GM19239 (cell line): Measurements from ENCODE around the gene KLHL20.
"Not testable (repeated sequence)": the region's sequence is repeated elsewhere in the genome, so short reads cannot be mapped to it uniquely, and the experiment has no call there.

Experiments
- DNase-seq: peaks from one replicate; pipeline ENCODE4 v3.0.0; 2011; ENCODE audit warnings: low spot score; ENCODE audit not compliant: insufficient read length
- FAIRE-seq: peaks from 2 replicates; lab custom pipeline; 2011; peaks lifted over from hg19 to GRCh38; lab: Jason Lieb, UNC

The KLHL20 gene, protein sequence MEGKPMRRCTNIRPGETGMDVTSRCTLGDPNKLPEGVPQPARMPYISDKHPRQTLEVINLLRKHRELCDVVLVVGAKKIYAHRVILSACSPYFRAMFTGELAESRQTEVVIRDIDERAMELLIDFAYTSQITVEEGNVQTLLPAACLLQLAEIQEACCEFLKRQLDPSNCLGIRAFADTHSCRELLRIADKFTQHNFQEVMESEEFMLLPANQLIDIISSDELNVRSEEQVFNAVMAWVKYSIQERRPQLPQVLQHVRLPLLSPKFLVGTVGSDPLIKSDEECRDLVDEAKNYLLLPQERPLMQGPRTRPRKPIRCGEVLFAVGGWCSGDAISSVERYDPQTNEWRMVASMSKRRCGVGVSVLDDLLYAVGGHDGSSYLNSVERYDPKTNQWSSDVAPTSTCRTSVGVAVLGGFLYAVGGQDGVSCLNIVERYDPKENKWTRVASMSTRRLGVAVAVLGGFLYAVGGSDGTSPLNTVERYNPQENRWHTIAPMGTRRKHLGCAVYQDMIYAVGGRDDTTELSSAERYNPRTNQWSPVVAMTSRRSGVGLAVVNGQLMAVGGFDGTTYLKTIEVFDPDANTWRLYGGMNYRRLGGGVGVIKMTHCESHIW

DNA sequence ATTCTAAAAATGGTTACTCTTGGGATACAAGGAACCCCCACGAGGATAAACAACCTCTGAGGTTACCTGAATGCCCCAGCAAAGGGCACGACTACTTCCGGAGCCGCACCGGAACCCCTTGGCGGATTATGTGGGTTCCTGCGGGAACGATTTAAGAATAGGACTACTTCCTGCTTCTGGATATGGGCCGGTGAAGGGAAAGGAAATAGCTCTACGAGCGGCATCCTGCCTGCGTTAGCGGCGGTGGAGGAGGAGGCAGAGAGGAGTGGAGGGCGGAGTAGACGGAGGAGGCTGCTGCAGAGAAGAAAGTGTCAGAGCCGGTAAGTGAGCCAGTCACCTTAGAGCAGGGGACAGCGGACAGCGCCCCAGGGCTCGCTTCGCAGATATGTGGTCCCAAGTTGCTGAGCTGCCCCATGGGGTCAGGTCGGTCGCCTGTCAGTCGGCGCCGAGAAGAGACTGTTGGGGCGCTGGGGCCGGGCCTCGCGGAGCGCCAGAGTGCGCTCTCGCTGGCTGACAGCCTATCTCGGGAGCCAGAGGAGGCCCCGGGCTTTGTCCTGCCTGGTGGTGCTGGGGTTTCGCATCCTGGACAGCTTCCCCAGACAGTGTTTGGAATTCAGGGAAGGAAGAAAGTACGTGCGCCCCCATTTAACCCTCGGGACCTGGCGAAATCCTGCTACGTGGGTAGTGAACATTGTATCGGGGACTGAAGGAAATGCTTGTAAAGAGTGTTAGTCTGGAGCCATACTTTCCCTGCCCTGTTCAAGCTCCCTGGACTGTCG, at the start of gene KLHL20:
KLHL20 (plus strand) TSS at position 223 of the 779 bp plus-strand sequence. CDS start 1,063 bp downstream, outside the sequence.
- DNase-seq: peak; percentile 64
- FAIRE-seq: peak; percentile 99

DNA sequence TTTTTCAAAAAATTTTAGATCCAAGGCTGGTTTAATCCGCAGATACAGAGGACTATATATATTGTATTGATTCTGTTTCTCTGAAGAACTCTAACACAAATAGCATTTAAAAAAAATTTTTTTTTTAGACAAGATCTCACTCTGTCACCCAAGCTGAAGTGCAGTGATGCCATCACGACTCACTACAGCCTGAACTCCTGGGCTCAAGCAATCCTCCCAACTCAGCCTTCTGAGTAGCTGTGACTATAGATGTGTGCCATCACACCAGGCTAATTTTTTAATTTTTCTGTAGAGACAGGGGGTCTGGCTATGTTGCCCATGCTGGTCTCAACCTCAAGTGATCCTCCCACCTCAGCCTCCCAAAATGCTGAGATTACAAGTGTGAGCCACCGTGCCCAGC, 48.1 kb upstream of the KLHL20 start:
- no peak for FAIRE-seq
- DNase-seq: no peak

DNA sequence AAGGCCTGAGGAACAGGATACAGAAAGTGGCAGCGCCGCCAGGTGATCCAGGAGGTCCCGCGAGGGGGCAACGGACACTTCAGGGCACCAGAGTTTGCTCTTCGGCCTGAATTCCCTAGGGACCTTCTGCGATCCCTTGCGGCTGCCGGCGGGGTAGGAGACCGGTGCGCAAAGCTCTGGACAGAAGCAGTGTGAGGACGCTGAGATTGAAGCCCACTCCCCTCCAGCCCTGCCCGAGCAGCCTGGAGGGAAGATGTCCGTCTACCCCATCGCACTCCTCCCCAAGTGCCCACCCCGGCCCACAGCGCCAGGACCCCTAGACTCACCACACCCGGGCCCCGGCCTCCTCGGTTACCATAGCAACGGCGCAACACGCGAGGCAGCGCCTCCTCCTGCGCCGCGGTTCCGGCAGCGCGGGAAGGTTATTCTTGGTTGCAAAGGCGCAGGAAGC, 45.3 kb upstream of the KLHL20 start, which contains the start of gene ANKRD45:
ANKRD45 (minus strand) TSS at position 361 of the 451 bp plus-strand sequence. CDS start 10,433 bp downstream, outside the sequence.
- FAIRE-seq (no peak), DNase-seq (no peak)

GRCh38 chr1:173674496-173674895, 40.3 kb upstream of the KLHL20 start:
- not testable (repeated sequence) for DNase-seq, FAIRE-seq

GRCh38 chr1:173680152-173680551, 34.6 kb upstream of the KLHL20 start:
- not testable (repeated sequence) for FAIRE-seq, DNase-seq

- DNase-seq (no peak), FAIRE-seq (no peak)
Observed at GRCh38 chr1:173682184-173682583, 32.6 kb upstream of the KLHL20 start.

DNA sequence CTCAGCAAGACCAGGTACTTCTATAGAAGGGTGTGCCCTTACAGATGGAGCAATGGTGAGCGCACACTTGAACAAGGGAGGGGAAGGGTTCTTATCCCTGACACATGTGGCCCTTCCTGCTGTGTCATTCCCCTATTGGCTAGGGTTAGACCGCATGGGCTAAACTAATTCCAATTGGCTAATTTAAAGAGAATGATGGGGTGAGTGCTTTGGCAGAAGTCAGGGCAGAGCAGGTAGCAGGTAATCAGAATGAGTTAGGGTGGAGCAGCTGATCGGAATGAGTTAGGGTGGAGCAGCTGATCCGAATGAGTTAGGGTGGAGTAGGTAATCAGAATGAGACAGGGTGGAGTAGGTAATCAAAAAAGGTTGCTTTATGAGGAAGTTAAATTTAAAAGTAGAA, 30.9 kb upstream of the KLHL20 start:
- not testable (repeated sequence) for DNase-seq, FAIRE-seq

DNA sequence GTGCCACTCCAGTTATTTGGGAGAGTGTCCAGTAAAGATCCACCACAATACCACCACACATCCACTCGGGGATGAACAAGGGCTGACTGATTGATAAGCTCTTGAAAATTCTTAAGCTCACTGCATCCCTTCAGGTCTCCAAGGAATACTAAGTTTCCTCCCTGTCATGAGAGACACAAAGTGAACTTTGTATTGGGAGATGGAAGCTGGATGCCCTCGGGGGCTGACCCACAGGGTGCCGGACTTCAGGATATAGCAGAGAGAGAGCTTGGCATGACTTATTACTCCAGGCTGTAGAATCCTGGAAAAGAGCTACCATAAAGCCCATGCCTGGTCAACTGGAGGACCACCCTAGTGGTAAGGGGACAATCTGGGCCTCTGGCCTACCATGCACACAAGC, 29.7 kb upstream of the KLHL20 start:
- not testable (repeated sequence) for DNase-seq, FAIRE-seq

- FAIRE-seq (no peak), DNase-seq (no peak)
Observed at GRCh38 chr1:173688300-173688699, 26.5 kb upstream of the KLHL20 start.

- FAIRE-seq (no peak), DNase-seq (no peak)
Observed at GRCh38 chr1:173693238-173693637, 21.5 kb upstream of the KLHL20 start.

DNA sequence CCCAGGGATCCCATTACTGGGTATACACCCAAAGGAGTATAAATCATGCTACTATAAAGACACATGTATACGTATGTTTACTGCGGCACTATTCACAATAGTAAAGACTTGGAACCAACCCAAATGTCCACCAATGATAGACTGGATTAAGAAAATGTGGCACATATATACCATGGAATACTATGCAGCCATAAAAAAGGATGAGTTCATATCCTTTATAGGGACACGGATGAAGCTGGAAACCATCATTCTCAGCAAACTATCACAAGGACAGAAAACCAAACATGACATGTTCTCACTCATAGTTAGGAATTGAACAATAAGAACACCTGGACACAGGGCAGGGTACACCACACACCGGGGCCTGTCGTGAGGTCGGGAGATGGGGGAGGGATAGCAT, 13.5 kb upstream of the KLHL20 start:
- not testable (repeated sequence) for FAIRE-seq, DNase-seq

DNA sequence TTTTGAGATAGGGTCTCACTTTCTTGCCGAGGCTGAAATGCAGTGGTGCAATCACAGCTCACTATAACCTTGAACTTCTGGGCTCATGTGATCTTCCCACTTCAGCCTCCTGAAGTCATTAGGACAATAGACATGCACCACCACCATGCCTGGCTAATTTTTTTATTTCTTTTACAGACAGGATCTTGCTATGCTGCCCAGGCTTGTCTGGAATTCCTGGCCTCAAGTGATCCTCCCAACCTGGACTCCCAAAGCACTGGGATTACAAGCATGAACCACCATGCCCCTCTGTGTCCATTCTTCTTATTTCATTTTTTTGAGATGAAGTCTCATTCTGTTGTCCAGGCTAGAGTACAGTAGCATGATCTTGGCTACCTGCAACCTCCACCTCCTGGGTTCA, 12.0 kb upstream of the KLHL20 start:
- DNase-seq (no peak), FAIRE-seq (no peak)

DNA sequence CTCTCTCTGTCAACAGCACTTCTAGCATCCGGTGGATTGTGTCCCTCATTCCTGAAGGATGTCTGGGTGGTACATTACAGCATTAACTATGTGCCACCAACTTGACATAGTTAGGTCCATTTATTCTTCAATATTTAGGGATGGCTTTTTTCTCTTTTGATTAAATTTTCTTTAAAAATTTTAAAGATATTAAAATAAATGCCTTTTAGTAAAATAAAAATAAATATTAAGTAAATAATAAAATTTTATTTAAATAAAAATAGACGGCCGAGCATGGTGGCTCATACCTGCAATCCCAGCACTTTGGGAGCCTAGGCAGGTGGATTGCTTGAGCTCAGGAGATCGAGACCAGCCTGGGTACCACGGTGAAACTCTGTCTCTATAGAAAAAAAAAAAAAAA, 9.7 kb upstream of the KLHL20 start:
- FAIRE-seq: no peak
- no peak for DNase-seq

DNA sequence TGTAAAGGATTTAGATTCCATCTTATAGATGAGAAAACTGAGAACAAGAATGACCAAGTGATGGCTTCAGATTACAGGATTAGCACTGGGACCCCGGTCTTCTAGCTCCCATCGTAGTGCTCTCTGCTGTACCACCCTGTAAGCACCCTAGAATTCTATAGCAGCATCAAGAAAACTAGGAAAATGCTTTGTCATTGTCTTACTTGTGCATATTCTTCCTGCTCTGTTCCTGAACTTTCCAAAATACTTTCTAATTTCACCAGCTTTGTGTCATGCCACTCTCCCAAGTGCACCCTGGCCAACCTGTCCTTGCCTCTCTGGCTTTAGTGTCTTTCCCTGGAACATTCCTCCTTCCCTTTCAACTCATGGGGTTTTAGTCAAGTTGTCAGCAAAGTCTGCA, 6.0 kb upstream of the KLHL20 start:
- DNase-seq (no peak), FAIRE-seq (no peak)

DNA sequence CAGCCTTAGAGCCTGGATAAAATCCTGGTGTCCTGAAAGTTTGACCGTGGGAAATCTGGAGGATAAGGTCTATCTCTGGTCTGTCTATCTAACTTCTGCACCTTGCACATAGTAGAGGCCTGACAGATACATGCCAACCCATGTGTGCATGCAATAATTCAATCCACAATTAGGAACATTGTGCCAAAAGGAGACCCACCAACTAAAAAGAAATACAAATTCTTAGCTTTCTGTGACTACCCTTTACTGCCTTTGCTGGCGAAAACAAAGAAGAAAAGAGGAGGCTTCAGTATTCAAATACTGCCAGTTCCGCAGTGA, 381 bp upstream of the KLHL20 start:
- no peak for DNase-seq
- FAIRE-seq: no peak

DNA sequence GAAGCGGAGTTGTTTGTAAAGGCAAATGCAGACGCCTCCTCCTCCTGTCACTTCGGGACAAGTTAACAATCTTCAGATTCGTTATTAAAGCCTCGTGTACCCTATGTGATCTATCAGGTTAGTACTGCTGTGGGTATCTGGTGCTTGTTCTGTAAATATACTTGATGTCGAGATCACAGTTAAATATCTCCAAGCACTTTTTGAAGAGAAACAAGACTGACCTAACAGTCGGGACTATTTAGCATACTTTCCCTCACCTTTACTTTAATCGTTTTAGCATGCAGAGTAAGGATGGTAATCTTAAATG, 710 bp downstream of the KLHL20 start:
- DNase-seq (no peak), FAIRE-seq (peak; percentile 83)

DNA sequence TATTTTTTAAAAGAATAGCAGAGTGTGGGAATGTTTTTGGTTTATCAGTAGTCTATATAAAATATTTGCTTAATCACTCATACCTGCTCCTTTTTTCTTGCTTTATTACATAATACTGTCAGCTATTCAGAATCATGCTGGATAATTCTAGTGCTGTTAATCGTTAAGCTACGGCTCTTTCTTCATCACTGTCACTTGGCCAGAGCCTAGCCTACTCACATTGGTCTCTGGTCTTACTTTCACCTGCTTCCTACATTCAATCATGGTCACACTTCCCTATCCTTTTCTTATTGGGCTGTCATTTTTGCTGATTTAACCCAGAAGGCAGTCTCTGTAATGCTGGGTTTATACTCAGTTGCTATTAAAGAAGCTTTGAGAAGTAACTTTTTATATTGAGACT, 2.5 kb downstream of the KLHL20 start:
- DNase-seq: no peak
- no peak for FAIRE-seq

DNA sequence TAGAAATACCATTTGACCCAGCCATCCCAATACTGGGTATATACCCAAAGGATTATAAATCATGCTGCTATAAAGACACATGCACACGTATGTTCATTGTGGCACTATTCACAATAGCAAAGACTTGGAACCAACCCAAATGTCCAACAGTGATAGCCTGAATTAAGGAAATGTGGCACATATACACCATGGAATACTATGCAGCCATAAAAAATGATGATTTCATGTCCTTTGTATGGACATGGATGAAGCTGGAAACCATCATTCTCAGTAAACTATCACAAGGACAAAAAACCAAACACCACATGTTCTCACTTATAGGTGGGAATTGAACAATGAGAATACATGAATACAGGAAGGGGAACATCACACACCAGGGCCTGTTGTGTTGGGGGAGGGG, 16.6 kb downstream of the KLHL20 start:
- not testable (repeated sequence) for FAIRE-seq, DNase-seq

DNA sequence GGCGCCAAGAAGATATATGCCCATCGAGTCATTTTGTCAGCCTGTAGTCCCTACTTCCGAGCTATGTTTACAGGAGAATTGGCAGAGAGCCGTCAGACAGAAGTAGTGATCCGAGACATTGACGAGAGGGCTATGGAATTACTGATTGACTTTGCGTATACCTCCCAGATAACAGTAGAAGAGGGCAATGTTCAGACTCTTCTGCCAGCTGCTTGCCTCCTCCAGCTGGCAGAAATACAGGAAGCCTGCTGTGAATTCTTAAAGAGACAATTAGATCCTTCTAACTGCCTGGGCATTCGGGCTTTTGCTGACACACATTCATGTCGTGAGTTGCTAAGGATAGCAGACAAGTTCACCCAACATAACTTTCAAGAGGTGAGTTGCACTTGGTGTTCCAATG, 19.1 kb downstream of the KLHL20 start:
- FAIRE-seq (no peak), DNase-seq (no peak)

DNA sequence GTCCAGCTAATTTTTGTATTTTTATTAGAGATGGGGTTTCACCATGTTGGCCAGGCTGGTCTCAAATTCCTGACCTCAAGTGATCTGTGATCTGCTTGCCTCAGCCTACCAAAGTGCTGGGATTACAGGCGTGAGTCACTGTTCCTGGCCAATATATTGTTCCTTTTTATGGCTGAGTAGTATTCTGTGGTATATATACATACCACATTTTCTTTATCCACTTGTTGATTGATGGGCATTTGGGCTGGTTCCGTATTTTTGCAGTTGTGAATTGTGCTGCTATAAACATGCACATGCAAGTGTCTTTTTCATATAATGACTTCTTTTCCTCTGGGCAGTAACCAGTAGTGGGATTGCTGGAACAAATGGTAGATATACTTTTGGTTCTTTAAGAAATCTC, 21.3 kb downstream of the KLHL20 start:
- not testable (repeated sequence) for FAIRE-seq

More for the DNA sequence above, 21.3 kb downstream of the KLHL20 start:
- not testable (repeated sequence) for DNase-seq
